ENCODE measurements around the gene LCA5L. TPM values are rescaled to one million over a fixed set of nuclear protein-coding genes. Genes with fewer than 3 reads are reported as not detected.

LCA5L gene
- total RNA-seq, result 1.2 and 1.5 TPM in 2 replicates

DNA sequence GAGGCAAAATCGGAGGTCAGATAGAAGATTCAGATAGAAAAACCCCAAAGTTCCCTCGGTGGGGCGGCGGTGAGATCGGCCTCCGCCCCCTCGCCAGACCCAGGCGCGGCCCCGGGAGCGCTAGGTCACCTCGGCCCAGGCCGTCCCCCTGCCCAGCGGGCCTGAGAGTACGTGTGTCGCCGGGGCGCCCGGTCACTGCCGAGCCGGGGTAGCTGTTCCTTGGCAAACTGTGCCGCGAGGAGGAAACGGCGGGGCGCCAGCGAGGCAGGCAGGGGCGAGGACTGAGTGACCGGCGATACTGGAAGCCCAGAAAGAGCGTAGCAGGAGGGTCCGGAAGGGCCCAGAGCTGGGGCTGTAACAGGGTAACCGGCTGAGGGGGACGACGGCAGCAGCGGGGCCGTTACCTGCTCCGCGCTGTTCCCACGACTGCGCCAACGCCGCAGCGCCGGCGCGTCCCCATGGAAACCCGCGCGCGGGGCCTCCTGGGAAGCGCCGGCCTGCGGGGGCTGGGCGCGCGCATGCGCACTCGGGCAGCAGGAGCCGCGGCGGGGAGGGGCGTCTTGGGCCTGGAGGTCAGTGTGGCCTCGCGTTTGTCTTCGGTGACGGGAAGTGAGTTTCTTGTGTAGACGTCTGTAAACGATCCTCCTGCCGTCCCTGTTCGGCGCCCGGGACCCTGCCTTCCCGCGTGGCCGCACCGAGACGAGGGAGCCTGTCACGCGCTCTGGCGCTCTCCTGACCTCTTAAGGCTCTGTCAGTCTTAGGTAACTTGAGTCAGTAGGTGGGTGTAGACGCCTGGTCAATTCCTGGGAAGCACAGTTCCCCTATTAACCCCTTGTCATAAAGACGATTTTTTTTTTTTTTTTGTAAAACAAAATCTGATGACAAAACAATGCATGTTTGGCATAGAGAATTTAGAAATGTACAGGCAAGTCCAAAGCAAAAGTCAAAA is at the start of gene LCA5L:
Gene LCA5L (minus strand): TSS at position 458 of the 949 bp plus-strand sequence. CDS start 17,285 bp downstream, outside the sequence.

GRCh38 chr21:39451332-39452206 is 6.0 kb upstream of the LCA5L start, which contains the start of gene SH3BGR:
Gene SH3BGR, plus strand, starts transcription at chr21:39451970. Its CDS starts 127 bp downstream, at chr21:39452097.

Small RNAs within 50 kb of the gene (small RNA-seq; reads per million reads assigned to genes)
- gene MIR6508, result not detected

Other genes starting within 250 kb of the LCA5L start
- gene BRWD1, start 132.1 kb downstream of the LCA5L start, total RNA-seq, result 50.3 and 54.3 TPM in 2 replicates
- gene HMGN1, start 96.7 kb downstream of the LCA5L start, total RNA-seq, result 136 and 149 TPM in 2 replicates
- gene SH3BGR, start 6.2 kb upstream of the LCA5L start, total RNA-seq, result 0.98 and 1.8 TPM in 2 replicates
- gene B3GALT5, start 167.2 kb upstream of the LCA5L start, total RNA-seq, result not detected in 2 replicates